D721Med (cell line): ENCODE data around the gene SARDH.

Experiments used
- DNase-seq: peaks from one replicate; pipeline ENCODE4 v3.0.0; 2011; ENCODE audit warnings: low spot score; ENCODE audit not compliant: insufficient read length
- FAIRE-seq: peaks from 2 replicates; lab custom pipeline; 2011; peaks lifted over from hg19 to GRCh38; lab: Jason Lieb, UNC
- TF ChIP-seq, protein P1 (sequence below): IDR thresholded peaks from 2 replicates; pipeline ENCODE4 v1.5.1; 2012; ENCODE audit warnings: mild to moderate bottlenecking, control low read depth; ENCODE audit not compliant: insufficient read depth; ENCODE audit errors: missing control alignments

The SARDH gene

DNA sequence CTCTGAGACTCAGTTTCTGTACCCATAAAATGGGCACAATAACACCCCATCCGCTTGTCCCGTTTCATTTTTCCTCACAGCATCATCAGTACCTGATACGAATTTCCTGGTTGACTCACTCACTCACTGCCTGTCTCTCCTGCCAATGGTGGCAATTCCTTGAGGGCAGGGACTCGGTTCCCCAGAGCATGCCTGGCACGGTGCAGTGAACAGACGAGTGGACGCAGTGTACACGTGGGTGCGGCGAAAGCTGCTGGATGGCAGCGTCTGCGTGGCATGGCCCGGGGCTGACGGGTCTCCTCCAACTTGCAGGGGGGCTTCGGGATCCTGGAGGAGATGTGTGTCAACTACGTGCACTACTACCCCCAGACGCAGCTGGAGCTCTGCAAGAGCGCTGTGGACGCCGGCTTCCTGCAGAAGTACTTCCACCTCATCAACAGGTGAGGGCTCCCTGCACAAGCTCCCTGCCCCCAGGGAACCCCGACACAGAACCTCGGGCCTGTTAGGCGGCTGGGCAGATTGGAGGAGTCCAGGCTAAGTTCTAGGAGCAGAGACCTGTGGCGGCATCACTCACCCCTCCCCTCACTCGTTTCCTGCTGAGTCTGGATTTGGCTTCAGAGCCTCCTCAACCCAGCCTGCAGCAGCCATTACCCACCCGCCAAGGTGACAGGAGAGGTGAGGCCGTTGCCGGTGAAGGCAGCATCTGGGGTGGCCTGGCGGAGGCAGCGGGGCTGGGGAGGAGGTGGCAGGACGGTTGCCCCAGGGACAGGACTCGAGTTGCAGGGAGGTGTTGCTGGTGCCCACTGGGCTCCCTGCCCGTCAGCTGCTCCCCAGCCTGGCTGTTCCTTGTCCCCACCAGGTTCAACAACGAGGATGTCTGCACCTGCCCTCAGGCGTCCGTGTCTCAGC is 81.7 kb downstream of the SARDH start:
- no peak for FAIRE-seq
- TF ChIP-seq, protein P1, sequence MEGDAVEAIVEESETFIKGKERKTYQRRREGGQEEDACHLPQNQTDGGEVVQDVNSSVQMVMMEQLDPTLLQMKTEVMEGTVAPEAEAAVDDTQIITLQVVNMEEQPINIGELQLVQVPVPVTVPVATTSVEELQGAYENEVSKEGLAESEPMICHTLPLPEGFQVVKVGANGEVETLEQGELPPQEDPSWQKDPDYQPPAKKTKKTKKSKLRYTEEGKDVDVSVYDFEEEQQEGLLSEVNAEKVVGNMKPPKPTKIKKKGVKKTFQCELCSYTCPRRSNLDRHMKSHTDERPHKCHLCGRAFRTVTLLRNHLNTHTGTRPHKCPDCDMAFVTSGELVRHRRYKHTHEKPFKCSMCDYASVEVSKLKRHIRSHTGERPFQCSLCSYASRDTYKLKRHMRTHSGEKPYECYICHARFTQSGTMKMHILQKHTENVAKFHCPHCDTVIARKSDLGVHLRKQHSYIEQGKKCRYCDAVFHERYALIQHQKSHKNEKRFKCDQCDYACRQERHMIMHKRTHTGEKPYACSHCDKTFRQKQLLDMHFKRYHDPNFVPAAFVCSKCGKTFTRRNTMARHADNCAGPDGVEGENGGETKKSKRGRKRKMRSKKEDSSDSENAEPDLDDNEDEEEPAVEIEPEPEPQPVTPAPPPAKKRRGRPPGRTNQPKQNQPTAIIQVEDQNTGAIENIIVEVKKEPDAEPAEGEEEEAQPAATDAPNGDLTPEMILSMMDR: no peak
- DNase-seq: no peak

DNA sequence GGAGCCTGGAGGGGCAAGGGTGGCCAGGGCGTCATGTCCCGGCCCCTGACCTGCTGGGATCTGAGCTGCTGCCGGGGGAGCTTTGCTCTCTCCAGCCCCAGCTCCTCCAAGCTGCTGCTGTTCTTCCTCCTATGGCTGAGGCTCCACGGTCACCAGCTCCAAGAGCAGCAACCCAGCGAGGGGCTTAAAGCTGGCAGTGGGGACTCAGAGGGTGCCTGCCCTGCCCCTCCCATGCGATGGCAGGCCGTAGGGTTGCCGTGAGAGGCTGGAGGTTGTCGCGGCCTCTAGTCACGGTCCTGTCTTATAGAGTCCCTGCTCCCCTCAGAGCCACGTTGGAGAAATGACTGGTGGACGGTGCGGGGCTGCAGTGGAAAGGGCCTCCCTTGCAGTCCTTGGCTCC is 82.5 kb downstream of the SARDH start:
- FAIRE-seq (no peak), DNase-seq (no peak)
- TF ChIP-seq, protein P1: no peak

DNA sequence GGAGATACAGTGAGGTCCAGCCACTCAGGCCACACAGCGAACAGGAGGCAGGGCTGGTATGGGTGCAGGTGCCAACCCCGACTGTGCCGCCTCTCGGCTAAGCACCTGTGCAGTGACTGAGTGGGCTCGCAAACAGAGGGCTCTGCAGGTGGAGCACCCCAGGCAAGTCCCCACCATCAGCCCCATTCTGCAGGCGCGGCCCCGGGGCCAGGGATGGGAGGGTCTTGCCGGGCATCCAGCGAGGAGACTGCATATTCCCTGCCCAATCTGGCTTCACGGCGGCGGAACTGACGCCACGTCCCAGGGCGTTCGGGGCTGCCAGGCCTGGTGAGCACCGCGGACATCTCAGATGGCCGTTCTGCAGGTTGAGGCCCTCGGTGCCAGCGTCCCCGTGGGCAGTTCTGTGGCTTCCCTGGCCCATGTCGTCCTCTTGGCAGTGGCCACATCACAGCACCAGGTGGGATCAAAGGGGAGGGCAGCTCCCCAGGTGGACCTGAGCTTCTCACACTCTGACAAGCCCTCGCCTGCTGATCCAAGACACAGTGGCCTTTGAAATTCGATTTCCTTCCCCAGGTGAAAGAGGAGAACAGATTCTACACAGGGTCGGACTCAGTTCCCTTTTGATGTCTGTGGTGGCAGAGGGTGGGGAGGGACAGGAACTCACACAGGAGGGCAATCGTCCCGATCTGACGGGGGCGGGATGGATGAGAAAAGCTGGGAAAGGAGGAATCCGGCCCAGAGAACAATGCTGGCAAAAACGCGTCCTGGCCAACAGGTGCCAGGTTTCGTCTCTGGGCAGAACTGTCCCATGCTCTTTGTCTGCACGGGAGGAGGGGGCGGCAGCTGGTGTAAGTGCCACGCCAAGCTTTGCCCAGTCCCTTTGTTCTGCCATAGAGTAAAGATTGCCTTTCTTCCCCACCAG is 83.2 kb downstream of the SARDH start:
- DNase-seq (no peak), FAIRE-seq (no peak)

DNA sequence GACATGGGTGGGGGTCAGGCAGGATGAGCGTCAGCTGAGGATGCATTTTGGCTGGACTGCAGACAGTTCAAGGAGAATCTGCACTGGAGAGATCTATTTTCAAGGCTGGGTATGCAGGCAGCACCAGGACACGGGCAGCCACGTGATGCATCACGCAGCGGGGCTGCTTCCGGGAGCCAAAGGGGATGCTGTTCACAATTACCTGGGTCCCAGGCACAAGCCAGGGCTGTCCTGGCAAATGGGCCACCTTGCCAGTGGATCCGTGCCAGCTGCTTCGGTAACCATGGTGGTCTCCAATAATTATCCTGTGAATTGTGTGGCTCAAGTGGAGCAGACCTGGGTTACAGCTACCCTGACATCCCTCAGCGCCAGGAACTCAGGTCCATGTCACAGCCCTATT is 84.5 kb downstream of the SARDH start:
- no peak for DNase-seq
- TF ChIP-seq, protein P1: no peak
- no peak for FAIRE-seq

More for the DNA sequence above, 83.2 kb downstream of the SARDH start:
- TF ChIP-seq, protein P1: no peak

DNA sequence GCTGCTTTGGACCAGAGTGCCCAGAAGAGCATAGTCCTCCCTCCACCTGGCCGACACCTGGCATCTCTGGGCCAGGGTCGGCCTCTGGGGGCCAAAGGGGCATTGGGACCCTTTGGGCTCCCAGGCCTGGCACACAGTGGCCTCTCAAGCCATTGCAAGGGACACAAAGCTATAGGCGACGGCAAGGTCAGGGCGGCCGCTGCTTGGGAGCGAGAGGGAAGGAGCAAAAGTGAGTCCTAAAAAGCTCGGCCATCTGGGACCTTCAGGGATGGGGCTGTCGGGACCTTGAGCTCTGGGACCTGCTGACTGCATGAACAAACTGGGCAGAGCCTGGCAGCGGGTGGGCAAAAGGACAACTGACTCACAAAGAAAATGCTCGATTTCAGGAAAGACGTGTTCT is 88.1 kb downstream of the SARDH start:
- TF ChIP-seq, protein P1: no peak
- DNase-seq (no peak), FAIRE-seq (no peak)

DNA sequence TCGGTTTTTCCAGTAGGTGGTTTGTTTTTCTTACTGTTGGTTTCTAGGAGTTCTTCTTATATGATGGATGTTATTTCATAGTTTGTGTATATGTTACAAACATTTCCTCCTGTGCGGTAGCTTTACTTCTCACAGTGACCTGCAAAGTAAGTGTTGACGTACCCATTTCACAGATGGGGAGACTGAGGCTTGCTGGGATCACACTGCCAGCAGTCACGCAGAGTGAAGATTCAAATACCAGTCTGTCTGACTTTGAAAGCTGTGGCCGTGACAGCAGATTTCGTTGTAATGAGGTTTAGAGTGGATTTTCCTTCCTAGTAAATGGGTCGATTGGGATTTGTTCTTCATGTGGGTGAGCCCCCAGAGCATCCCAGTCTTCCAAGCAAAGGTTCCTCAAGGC is 89.0 kb downstream of the SARDH start:
- FAIRE-seq (no peak), DNase-seq (no peak)
- TF ChIP-seq, protein P1: no peak
